K562 (cell line): ENCODE measurements around the gene CBFA2T3. TPM values are rescaled to one million over a fixed set of nuclear protein-coding genes. Genes with fewer than 3 reads are reported as not detected.

ENCODE experiments used
- BRD9 ChIP-seq: fragments of 450-650 bp; IDR thresholded peaks from 2 replicates; pipeline ENCODE4 v1.6.1; 2018; ENCODE audit warnings: low read depth; ENCODE audit not compliant: partially characterized antibody
- HDAC3 ChIP-seq: fragments of 450-650 bp; IDR thresholded peaks from 2 replicates; pipeline ENCODE4 v1.6.1; 2018; ENCODE audit warnings: borderline replicate concordance, mild to moderate bottlenecking, moderate library complexity; ENCODE audit not compliant: partially characterized antibody
- SIX5 ChIP-seq, 2 experiments: IDR thresholded peaks; 2 replicates each; pipeline ENCODE4 v1.6.1; 2011; ENCODE audit warnings: low read length in 2 of 2, borderline replicate concordance in 1 of 2, low read depth in 1 of 2, mild to moderate bottlenecking in 1 of 2, moderate library complexity in 1 of 2; ENCODE audit not compliant: insufficient read depth in 1 of 2
- ZBTB17 ChIP-seq: fragments of 450-650 bp; formaldehyde crosslinking; IDR thresholded peaks from 2 replicates; pipeline ENCODE4 v1.4.0; 2020; ENCODE audit warnings: mild to moderate bottlenecking
- polyA plus RNA-seq, 8 experiments: library from polyadenylated mRNA; depleted of rRNA in 4 of 8; stranded (reverse) in 5 of 8; unstranded in 3 of 8; fragments of >200 nt; fragmentation: Nextera tagmentation in 2 of 8; fragmentation: Illumina TruSeq in 1 of 8; extraction: Ambion mirVana in 2 of 8; extraction: Trizol in 1 of 8; gene quantifications; 2 replicates each; pipeline versions ENCODE4 v1.2.1 to v1.2.3, GENCODE V29; 2011 to 2014; ENCODE audit warnings: inconsistent platforms in 1 of 8, missing spikeins in 1 of 8
- total RNA-seq, 7 experiments: library from RNA; depleted of rRNA in 6 of 7; stranded (reverse); fragments of >200 nt in 6 of 7; fragmentation: Illumina TruSeq in 2 of 7; extraction: Trizol in 2 of 7; gene quantifications; 2 replicates each; pipeline versions ENCODE4 v1.2.1 to v1.2.3, GENCODE V29; 2011 to 2021; ENCODE audit warnings: low replicate concordance in 1 of 7
- TF ChIP-seq, protein P1 (sequence below): fragments of 200-800 bp; sonication (Bioruptor generic); IDR thresholded peaks from 2 replicates; pipeline ENCODE4 v1.6.1; 2016; ENCODE audit warnings: missing genetic modification characterization, missing compliant biosample characterization
- TF ChIP-seq, protein P2 (sequence below): fragments of 450-650 bp; conservative IDR thresholded peaks from 2 replicates; pipeline ENCODE4 v1.6.1; 2016; ENCODE audit warnings: missing genetic modification characterization, low read depth, mild to moderate bottlenecking, control low read depth, missing compliant biosample characterization

Gene CBFA2T3
- total and polyA plus RNA-seq, 9 of the 15 experiments (the other 6 are each of a cell fraction or from before 2014, with no cell fraction given): 2.3 to 145 (median 6.7) TPM

DNA sequence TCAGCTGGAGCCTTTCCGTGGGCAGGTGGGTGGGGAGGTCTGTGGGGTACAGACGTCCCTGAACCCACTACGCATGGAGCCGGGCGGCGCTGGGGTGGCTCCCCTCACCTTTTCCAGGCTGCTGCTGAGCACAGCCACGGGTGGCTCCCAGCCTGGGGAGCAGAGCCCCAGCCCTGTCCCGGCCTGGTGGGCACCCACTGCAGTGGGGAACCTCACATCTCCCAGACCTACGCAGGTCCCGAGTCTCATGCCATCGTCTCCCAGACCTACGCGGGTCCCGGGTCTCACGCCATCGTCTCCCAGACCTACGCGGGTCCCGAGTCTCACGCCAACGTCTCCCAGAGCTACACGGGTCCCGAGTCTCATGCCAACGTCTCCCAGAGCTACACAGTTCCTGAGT, 148.3 kb downstream of the CBFA2T3 start (continued):
- TF ChIP-seq, protein P1, sequence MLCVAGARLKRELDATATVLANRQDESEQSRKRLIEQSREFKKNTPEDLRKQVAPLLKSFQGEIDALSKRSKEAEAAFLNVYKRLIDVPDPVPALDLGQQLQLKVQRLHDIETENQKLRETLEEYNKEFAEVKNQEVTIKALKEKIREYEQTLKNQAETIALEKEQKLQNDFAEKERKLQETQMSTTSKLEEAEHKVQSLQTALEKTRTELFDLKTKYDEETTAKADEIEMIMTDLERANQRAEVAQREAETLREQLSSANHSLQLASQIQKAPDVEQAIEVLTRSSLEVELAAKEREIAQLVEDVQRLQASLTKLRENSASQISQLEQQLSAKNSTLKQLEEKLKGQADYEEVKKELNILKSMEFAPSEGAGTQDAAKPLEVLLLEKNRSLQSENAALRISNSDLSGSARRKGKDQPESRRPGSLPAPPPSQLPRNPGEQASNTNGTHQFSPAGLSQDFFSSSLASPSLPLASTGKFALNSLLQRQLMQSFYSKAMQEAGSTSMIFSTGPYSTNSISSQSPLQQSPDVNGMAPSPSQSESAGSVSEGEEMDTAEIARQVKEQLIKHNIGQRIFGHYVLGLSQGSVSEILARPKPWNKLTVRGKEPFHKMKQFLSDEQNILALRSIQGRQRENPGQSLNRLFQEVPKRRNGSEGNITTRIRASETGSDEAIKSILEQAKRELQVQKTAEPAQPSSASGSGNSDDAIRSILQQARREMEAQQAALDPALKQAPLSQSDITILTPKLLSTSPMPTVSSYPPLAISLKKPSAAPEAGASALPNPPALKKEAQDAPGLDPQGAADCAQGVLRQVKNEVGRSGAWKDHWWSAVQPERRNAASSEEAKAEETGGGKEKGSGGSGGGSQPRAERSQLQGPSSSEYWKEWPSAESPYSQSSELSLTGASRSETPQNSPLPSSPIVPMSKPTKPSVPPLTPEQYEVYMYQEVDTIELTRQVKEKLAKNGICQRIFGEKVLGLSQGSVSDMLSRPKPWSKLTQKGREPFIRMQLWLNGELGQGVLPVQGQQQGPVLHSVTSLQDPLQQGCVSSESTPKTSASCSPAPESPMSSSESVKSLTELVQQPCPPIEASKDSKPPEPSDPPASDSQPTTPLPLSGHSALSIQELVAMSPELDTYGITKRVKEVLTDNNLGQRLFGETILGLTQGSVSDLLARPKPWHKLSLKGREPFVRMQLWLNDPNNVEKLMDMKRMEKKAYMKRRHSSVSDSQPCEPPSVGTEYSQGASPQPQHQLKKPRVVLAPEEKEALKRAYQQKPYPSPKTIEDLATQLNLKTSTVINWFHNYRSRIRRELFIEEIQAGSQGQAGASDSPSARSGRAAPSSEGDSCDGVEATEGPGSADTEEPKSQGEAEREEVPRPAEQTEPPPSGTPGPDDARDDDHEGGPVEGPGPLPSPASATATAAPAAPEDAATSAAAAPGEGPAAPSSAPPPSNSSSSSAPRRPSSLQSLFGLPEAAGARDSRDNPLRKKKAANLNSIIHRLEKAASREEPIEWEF: no peak
- TF ChIP-seq ZBTB17 (CRISPR knock-in tag) (no peak), BRD9 (no peak), HDAC3 (no peak), SIX5 (IDR thresholded peaks at IDR 0.05; ENCODE audit: borderline replicate concordance in 1 of 2, insufficient read depth in 1 of 2, low read depth in 1 of 2, low read length in 2 of 2) (no peak)
- TF ChIP-seq, protein P2, sequence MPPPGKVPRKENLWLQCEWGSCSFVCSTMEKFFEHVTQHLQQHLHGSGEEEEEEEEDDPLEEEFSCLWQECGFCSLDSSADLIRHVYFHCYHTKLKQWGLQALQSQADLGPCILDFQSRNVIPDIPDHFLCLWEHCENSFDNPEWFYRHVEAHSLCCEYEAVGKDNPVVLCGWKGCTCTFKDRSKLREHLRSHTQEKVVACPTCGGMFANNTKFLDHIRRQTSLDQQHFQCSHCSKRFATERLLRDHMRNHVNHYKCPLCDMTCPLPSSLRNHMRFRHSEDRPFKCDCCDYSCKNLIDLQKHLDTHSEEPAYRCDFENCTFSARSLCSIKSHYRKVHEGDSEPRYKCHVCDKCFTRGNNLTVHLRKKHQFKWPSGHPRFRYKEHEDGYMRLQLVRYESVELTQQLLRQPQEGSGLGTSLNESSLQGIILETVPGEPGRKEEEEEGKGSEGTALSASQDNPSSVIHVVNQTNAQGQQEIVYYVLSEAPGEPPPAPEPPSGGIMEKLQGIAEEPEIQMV: no peak
